Dermis lymphatic vessel endothelial cell (primary cell): Measurements from ENCODE around the gene PAPOLG. TPM values are rescaled to one million over a fixed set of nuclear protein-coding genes. Genes with fewer than 3 reads are reported as not detected.

Source experiments
- total RNA-seq: library from RNA; depleted of rRNA; stranded (reverse); fragments of >200 nt; gene quantifications from 2 replicates; pipeline ENCODE4 v1.2.1, GENCODE V29; 2014

PAPOLG gene
- 13.0 and 19.2 TPM in 2 replicates for total RNA-seq

DNA sequence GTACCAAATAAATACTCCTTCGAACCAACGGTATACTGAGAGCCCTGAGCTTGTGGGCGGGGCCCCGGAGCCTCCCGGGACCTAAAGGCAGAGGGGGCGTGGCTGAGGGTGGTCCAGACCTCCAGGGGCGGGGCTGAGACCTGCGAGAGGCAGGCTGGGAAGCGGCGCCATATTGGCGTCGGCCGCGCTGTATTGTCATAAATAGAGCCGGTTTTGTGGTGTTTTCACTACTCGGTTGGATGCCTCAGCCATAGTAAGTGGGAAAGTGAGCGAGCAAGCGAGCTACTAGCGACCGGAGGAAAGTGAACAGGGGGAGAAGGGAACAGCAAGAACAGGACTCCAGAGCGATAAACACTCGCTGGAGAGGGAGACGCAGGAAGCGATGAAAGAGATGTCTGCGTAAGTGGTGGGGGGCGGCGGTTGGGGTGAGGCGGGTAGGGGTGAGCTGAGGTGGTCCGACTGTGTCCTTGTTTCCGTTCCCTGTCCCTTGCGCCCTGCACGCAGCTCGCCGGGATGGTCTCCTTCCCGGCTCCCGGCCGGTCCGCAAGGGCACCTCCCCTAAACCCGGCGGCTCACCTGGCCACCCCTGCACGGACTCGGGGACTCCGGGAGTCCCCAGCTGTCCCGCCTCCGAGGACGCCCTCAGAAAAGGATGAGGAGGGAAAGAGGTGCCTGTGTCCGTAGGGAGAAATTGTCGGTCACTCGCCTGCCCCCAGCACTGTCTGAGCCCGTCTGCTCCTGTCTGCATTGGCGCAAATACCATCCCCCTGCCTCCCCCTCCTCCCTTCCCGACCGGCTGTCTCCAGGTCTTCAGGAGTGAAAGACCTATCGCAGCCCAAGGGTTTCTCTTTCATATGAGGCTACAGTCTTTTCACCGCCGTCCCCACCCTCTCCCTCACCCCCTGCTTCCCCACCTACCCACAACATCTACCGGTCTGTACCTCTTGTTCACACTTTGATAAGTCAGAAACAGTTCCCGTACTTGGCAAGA lies at the start of gene PAPOLG:
PAPOLG (plus strand) TSS at position 172 of the 991 bp plus-strand sequence; CDS start at position 383, 211 bp downstream.

Other genes starting within 250 kb of the PAPOLG start
- gene BCL11A, start 202.6 kb upstream of the PAPOLG start, total RNA-seq, result 0.65 and 1.4 TPM in 2 replicates
- 21.2 and 24.5 TPM in 2 replicates for gene REL, start 125.3 kb downstream of the PAPOLG start, total RNA-seq